ENCODE results near the gene MAP3K15. TPM values are rescaled to one million over a fixed set of nuclear protein-coding genes. Genes with fewer than 3 reads are reported as not detected.

The MAP3K15 gene
- total and polyA plus RNA-seq, 10 of the 15 experiments (the other 5 are each of a cell fraction or from before 2014, with no cell fraction given): 0.03 to 0.16 TPM; not detected in 8

- ATAC-seq (peak; percentile 45), DNase-seq (ENCODE audit: low read depth, low spot score) (no peak), FAIRE-seq (no peak)
- Histone ChIP-seq H3K4me3 (no peak overlapping the region), H3K27me3 (replicated peaks in 1 of 2; ENCODE audit: control insufficient read depth in 2 of 2, insufficient read depth in 2 of 2, low read length in 1 of 2) (no peaks in the 10 kb centered on the region), H3K79me2 (ENCODE audit: control insufficient read depth, insufficient read depth, low read length) (no peaks in the 10 kb centered on the region), H2AFZ (ENCODE audit: control insufficient read depth, low read depth, low read length) (no peak overlapping the region), H3K36me3 (ENCODE audit: control insufficient read depth in 2 of 2, insufficient read depth in 2 of 2, low read length in 1 of 2) (no peaks in the 10 kb centered on the region), H4K20me1 (ENCODE audit: control insufficient read depth, insufficient read depth) (no peaks in the 10 kb centered on the region), H3K4me2 (ENCODE audit: control insufficient read depth, insufficient read depth) (no peak overlapping the region), H3K9me3 (replicated peaks; ENCODE audit: control insufficient read depth, insufficient read depth, low read length) (no peaks in the 10 kb centered on the region; the same call in 2 of the 3 replicates), H3K27ac (ENCODE audit: control insufficient read depth, insufficient read depth) (no peak overlapping the region), H3K4me1 (ENCODE audit: control insufficient read depth, insufficient read depth, low read length) (no peaks in the 10 kb centered on the region), H3K9ac (ENCODE audit: control insufficient read depth, insufficient read depth, low read length) (no peak overlapping the region)
- CTCF ChIA-PET: no interaction called here
- in situ Hi-C loops (cut with MboI) (no loop called here), intact Hi-C loops (cut with micrococcal nuclease; ENCODE audit: unreplicated experiment) (no loop called here)
- RAD21 ChIA-PET (ENCODE audit: unreplicated experiment): no interaction called here
- TF ChIP-seq POLR2AphosphoS5 (IDR thresholded peaks at IDR 0.05; ENCODE audit: low read length) (no peak), E2F8 (IDR thresholded peaks at IDR 0.05; ENCODE audit: low read depth, partially characterized antibody) (no peak), ZNF24 (IDR thresholded peaks at IDR 0.05) (no peak), NFYA (IDR thresholded peaks at IDR 0.05; ENCODE audit: borderline replicate concordance, low read depth, low read length) (no peak), NBN (IDR thresholded peaks at IDR 0.05) (no peak), NFYB (IDR thresholded peaks at IDR 0.05; ENCODE audit: insufficient read depth, low read depth, low read length) (no peak), BACH1 (IDR thresholded peaks at IDR 0.05; ENCODE audit: borderline replicate concordance) (no peak), FOXK2 (IDR thresholded peaks at IDR 0.05) (no peak), CTCF (IDR thresholded peaks at IDR 0.05 in 2 of 3, conservative IDR thresholded peaks at IDR 0.05 in 1 of 3; ENCODE audit: control insufficient read depth in 2 of 3, extremely low read depth in 1 of 3, insufficient read depth in 1 of 3, low read depth in 3 of 3, low read length in 3 of 3) (no peak), USF1 (IDR thresholded peaks at IDR 0.05; ENCODE audit: borderline replicate concordance, extremely low read length, insufficient read depth, low read depth, low read length) (no peak), ZBED1 (IDR thresholded peaks at IDR 0.05; ENCODE audit: borderline replicate concordance) (no peak), CBX5 (IDR thresholded peaks at IDR 0.05; ENCODE audit: low read depth) (no peak), RFX5 (IDR thresholded peaks at IDR 0.05; ENCODE audit: low read depth, low read length) (no peak), JUNB (IDR thresholded peaks at IDR 0.05) (no peak), BCL3 (IDR thresholded peaks at IDR 0.05; ENCODE audit: borderline replicate concordance, insufficient read depth, low read depth, low read length, poor library complexity, severe bottlenecking) (no peak), RAD21 (IDR thresholded peaks at IDR 0.05; ENCODE audit: insufficient read depth, low read depth, low read length) (no peak)
- TF ChIP-seq, protein P1, sequence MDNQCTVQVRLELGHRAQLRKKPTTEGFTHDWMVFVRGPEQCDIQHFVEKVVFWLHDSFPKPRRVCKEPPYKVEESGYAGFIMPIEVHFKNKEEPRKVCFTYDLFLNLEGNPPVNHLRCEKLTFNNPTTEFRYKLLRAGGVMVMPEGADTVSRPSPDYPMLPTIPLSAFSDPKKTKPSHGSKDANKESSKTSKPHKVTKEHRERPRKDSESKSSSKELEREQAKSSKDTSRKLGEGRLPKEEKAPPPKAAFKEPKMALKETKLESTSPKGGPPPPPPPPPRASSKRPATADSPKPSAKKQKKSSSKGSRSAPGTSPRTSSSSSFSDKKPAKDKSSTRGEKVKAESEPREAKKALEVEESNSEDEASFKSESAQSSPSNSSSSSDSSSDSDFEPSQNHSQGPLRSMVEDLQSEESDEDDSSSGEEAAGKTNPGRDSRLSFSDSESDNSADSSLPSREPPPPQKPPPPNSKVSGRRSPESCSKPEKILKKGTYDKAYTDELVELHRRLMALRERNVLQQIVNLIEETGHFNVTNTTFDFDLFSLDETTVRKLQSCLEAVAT (IDR thresholded peaks at IDR 0.05): no peak
- POLR2A ChIA-PET: no interaction called here
- no TSS peak for BruUV-seq (replicated peaks)
- SMC1A ChIA-PET (ENCODE audit: uncharacterized antibody, unreplicated experiment): no interaction called here
- WGBS (ENCODE audit: insufficient coverage, insufficient replicate concordance, low lambda C conversion rate, missing lambda C conversion rate): 17% methylated on average over 9 of the region's 9 CpGs
Observed at GRCh38 chrX:19512961-19513360, 2.3 kb downstream of the MAP3K15 start.
